Glutamatergic neuron (in vitro differentiated cells): ENCODE measurements around the gene KRTAP1-3. TPM values are rescaled to one million over a fixed set of nuclear protein-coding genes. Genes with fewer than 3 reads are reported as not detected.
A peak's percentile ranks its signal among the peaks of the same experiment; 100 is the strongest.

Experiments
- DNase-seq: peaks from one replicate; pipeline ENCODE4 v3.0.0; 2022
- H3K27ac Mint-ChIP-seq: one replicate; pipeline ENCODE4 v1.8.0; 2020; ENCODE audit warnings: mild to moderate bottlenecking, mixed read lengths, inconsistent platforms; ENCODE audit not compliant: unreplicated experiment
- H3K27me3 Mint-ChIP-seq: one replicate; pipeline ENCODE4 v1.8.0; 2020; ENCODE audit warnings: mild to moderate bottlenecking, moderate library complexity, mixed read lengths, inconsistent platforms; ENCODE audit not compliant: unreplicated experiment
- H3K36me3 Mint-ChIP-seq: one replicate; pipeline ENCODE4 v1.8.0; 2020; ENCODE audit warnings: mild to moderate bottlenecking, mixed read lengths, inconsistent platforms; ENCODE audit not compliant: unreplicated experiment
- H3K4me1 Mint-ChIP-seq: one replicate; pipeline ENCODE4 v1.8.0; 2020; ENCODE audit warnings: mild to moderate bottlenecking, low read depth, mixed read lengths, inconsistent platforms; ENCODE audit not compliant: unreplicated experiment
- H3K4me3 Mint-ChIP-seq: one replicate; pipeline ENCODE4 v1.8.0; 2020; ENCODE audit warnings: mild to moderate bottlenecking, mixed read lengths, inconsistent platforms; ENCODE audit not compliant: unreplicated experiment
- H3K9me3 Mint-ChIP-seq: one replicate; pipeline ENCODE4 v1.8.0; 2020; ENCODE audit warnings: mild to moderate bottlenecking, moderate library complexity, mixed read lengths, inconsistent platforms; ENCODE audit not compliant: unreplicated experiment
- total RNA-seq: library from RNA; stranded (reverse); fragmentation: NEBNext Ultra II Directional; extraction: Animal tissue kit (Norgen Biotek cat#: 25700); gene quantifications from one replicate; pipeline ENCODE4 v1.2.1, GENCODE V29; 2021; ENCODE audit not compliant: unreplicated experiment
- TF ChIP-seq, protein P1 (sequence below): fragments of 200-600 bp; sonication (generic); IDR thresholded peaks from one replicate; pipeline ENCODE4 v1.5.0; 2021; ENCODE audit not compliant: partially characterized antibody, unreplicated experiment

Gene KRTAP1-3
- total RNA-seq, 1 donor from 2014 or later: not detected

GRCh38 chr17:41013606-41014005, 21.1 kb downstream of the KRTAP1-3 start:
- Mint-ChIP-seq H3K9me3 (peaks cover 4% of the 10 kb centered on the region), H3K27me3 (peaks cover 7% of the 10 kb centered on the region), H3K4me1 (peaks cover 14% of the 10 kb centered on the region), H3K27ac (peak overlapping the region; percentile 37), H3K36me3 (no peaks in the 10 kb centered on the region), H3K4me3 (no peak overlapping the region)
- TF ChIP-seq, protein P1, sequence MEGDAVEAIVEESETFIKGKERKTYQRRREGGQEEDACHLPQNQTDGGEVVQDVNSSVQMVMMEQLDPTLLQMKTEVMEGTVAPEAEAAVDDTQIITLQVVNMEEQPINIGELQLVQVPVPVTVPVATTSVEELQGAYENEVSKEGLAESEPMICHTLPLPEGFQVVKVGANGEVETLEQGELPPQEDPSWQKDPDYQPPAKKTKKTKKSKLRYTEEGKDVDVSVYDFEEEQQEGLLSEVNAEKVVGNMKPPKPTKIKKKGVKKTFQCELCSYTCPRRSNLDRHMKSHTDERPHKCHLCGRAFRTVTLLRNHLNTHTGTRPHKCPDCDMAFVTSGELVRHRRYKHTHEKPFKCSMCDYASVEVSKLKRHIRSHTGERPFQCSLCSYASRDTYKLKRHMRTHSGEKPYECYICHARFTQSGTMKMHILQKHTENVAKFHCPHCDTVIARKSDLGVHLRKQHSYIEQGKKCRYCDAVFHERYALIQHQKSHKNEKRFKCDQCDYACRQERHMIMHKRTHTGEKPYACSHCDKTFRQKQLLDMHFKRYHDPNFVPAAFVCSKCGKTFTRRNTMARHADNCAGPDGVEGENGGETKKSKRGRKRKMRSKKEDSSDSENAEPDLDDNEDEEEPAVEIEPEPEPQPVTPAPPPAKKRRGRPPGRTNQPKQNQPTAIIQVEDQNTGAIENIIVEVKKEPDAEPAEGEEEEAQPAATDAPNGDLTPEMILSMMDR: no peak
- DNase-seq: no peak

DNA sequence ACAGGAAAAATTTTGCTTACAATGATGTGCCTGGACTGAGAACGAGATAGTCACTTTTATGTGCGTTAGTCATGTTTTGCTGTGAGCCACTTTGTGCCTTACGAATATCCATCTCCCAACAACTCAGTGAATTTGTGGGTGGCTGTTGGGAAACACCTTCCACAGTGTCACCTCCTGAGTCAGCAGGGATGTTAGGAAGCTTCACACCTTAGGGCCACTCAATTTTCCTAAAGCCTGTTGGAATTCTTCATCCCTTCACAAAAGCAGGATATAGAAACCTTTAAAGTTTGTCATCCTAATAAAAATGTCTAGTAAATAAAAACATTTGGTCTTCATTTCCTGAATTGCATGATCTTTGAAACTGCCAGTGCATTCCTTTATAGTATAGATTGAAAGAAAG, 21.5 kb downstream of the KRTAP1-3 start:
- Mint-ChIP-seq H3K9me3 (peaks cover 6% of the 10 kb centered on the region), H3K4me3 (no peak overlapping the region), H3K4me1 (peaks cover 17% of the 10 kb centered on the region), H3K27me3 (peaks cover 8% of the 10 kb centered on the region), H3K27ac (no peak overlapping the region), H3K36me3 (no peaks in the 10 kb centered on the region)
- TF ChIP-seq, protein P1: no peak
- DNase-seq: no peak

DNA sequence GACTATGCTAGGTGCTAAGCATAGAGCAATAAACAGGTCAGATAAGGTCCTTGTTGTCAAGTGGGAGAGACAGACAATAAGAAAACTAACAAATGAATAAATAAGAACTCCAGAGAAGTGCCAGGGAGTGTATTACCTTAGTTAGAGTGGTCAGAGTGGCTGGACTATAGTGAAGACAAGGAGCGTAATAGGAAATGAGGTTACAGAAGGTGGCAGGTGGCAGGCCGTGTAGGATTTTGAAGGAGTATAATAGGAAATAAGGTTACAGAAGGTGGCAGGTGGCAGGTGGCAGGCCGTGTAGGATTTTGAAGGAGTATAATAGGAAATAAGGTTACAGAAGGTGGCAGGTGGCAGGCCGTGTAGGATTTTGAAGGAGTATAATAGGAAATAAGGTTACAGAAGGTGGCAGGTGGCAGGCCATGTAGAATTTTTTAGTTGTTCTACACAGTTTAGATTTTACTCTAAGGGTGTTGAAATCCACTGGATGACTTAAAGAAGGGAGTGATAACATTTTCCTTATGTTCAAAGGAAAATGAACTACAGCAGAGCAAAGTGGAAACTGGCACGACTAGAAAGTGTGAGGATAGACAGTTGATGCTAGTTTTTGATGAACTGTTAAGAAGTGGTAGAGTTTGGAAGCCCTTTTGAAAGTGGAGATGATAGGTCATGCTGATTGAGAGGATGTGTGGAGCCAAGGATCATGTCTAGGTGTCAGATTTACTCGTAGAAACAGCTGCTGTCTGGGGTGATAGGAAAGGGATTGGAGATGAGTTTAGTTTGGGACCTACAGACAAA, 22.2 kb downstream of the KRTAP1-3 start:
- no peaks in the 10 kb centered on the region for H3K36me3 Mint-ChIP-seq
- no peak for DNase-seq
- TF ChIP-seq, protein P1: no peak
- H3K27me3 Mint-ChIP-seq: peaks cover 8% of the 10 kb centered on the region
- H3K4me3 Mint-ChIP-seq: no peak overlapping the region
- H3K4me1 Mint-ChIP-seq: peaks cover 17% of the 10 kb centered on the region
- H3K9me3 Mint-ChIP-seq: peaks cover 6% of the 10 kb centered on the region
- no peak overlapping the region for H3K27ac Mint-ChIP-seq

DNA sequence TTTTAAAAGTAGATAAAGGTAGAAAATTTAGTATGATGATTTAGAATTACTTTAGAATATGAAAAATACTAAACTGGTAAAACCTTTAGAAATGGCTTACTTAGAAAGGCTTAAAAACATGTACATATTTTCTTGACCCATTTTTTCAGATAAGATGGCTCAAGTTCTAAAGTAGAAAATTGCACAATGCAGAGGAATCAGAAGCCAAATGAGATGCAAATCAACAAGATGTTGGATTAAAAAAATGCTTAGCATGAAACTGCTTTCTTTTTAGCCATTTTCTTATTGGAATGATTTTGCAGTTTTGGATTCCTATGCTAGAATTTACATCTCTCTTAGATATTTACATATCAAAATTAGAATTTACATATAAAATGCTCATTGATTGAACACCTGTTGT, 24.2 kb downstream of the KRTAP1-3 start:
- Mint-ChIP-seq H3K36me3 (no peaks in the 10 kb centered on the region), H3K9me3 (peaks cover 6% of the 10 kb centered on the region), H3K4me1 (peaks cover 17% of the 10 kb centered on the region), H3K4me3 (no peak overlapping the region), H3K27me3 (peaks cover 8% of the 10 kb centered on the region), H3K27ac (no peak overlapping the region)
- no peak for DNase-seq
- TF ChIP-seq, protein P1: no peak

- Mint-ChIP-seq H3K4me1 (peaks cover 17% of the 10 kb centered on the region), H3K9me3 (peaks cover 6% of the 10 kb centered on the region), H3K36me3 (no peaks in the 10 kb centered on the region), H3K27me3 (peaks cover 8% of the 10 kb centered on the region), H3K4me3 (no peak overlapping the region), H3K27ac (no peak overlapping the region)
- no peak for DNase-seq
- TF ChIP-seq, protein P1: no peak
These were observed 24.7 kb downstream of the KRTAP1-3 start for GRCh38 chr17:41009936-41010335.
